PC-9 (cell line): Measurements from ENCODE around the gene MINDY4.

Experiments
- CTCF ChIP-seq: fragments of 200-600 bp; sonication (generic); conservative IDR thresholded peaks from 2 replicates; pipeline ENCODE4 v1.6.1; 2017; ENCODE audit warnings: mixed run types, antibody characterized with exemption, mild to moderate bottlenecking, moderate library complexity
- EZH2 ChIP-seq: fragments of 200-600 bp; sonication (generic); IDR thresholded peaks from 2 replicates; pipeline ENCODE4 v1.8.0; 2017; ENCODE audit warnings: antibody characterized with exemption, low read depth

- TF ChIP-seq EZH2 (no peak), CTCF (no peak)
These were observed 55.0 kb downstream of the MINDY4 start for GRCh38 chr7:30826181-30826580.
